ENCODE data around the gene DZIP3. TPM values are rescaled to one million over a fixed set of nuclear protein-coding genes. Genes with fewer than 3 reads are reported as not detected.

Gene DZIP3, protein sequence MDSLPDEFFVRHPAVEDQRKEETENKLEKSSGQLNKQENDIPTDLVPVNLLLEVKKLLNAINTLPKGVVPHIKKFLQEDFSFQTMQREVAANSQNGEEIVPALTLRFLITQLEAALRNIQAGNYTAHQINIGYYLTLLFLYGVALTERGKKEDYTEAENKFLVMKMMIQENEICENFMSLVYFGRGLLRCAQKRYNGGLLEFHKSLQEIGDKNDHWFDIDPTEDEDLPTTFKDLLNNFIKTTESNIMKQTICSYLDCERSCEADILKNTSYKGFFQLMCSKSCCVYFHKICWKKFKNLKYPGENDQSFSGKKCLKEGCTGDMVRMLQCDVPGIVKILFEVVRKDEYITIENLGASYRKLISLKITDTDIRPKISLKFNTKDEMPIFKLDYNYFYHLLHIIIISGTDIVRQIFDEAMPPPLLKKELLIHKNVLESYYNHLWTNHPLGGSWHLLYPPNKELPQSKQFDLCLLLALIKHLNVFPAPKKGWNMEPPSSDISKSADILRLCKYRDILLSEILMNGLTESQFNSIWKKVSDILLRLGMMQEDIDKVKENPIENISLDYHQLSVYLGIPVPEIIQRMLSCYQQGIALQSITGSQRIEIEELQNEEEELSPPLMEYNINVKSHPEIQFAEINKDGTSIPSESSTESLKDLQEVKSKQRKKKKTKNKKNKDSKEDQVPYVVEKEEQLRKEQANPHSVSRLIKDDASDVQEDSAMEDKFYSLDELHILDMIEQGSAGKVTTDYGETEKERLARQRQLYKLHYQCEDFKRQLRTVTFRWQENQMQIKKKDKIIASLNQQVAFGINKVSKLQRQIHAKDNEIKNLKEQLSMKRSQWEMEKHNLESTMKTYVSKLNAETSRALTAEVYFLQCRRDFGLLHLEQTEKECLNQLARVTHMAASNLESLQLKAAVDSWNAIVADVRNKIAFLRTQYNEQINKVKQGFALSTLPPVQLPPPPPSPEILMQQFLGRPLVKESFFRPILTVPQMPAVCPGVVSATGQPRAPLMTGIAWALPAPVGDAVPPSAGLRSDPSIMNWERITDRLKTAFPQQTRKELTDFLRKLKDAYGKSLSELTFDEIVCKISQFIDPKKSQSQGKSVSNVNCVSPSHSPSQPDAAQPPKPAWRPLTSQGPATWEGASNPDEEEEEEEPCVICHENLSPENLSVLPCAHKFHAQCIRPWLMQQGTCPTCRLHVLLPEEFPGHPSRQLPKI
- total RNA-seq (2013) = 2.4 TPM
- polyA plus RNA-seq (1 to 10 TPM in 2 of 3 donors, under 1 TPM in 1; 0.92 to 1.2 (median 1.1) TPM), polyA minus RNA-seq (0.55 and 0.80 TPM in 2 replicates), total RNA-seq (1.7 to 14.2 (median 6.6) reads per million in 11 experiments)

DNA sequence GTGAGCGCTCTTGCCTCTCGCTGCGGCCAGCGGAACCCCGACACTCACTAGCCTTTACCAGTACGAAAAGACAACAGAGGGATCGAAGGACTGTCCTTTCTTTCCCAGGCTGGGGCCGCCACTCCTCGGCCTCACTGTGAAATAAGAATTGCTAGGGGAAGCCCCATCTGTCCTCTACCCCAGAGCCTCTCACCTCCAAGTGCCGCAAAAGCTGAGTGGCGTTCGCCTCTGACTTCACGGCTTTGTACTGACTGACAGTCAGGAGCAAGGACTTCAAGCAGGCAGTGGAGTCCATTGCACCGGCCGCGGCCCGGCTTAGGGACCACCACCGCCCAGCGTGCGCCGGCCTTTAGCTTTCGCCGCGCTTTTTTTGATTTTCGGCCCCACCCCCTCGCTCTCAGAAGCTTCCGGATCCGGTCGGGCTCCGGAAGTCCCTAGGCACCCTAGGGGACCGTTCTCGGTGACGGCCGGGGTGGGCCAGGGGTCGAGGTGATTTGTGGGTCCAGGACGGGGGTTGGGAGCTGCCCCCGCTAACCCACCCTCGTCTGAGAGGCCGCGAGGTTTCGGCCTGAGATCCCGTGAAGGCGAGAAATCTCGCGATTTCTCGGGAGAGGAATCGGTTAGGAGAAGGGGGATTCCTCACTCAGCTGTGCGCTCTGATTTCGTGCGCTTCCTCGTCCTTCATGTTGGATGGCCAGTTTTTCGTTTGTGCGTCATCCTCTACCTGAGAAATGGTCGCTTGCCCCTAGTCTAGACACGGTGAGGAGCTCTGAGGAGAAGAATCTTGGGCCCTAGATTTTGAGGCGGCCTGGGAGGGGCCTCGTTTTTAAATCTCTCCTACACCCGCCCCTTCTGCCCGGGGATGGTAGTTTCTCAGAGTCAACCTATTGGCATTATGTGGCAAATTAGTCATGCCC, at the start of gene DZIP3, which contains the start of gene CIP2A:
DZIP3 (plus strand) TSS at position 642 of the 917 bp plus-strand sequence. CDS start 15,685 bp downstream, outside the sequence.
CIP2A (minus strand) TSS at position 358 of the 917 bp plus-strand sequence; CDS start at position 295, 63 bp downstream.
- Histone ChIP-seq H2AFZ (ENCODE audit: insufficient read depth, low read depth, low read length, poor library complexity, severe bottlenecking) (peak within 1 kb of the TSS; percentile 95), H3K9me3 (replicated peaks in 1 of 2; ENCODE audit: control insufficient read depth in 1 of 2, insufficient read depth in 1 of 2, low read length in 2 of 2) (no peaks in the 10 kb centered on the region), H3K4me2 (replicated peaks; ENCODE audit: extremely low read depth, low read length, poor library complexity, severe bottlenecking) (peak within 1 kb of the TSS; percentile 94), H3K27ac (ENCODE audit: low read depth in 1 of 2, low read length in 2 of 2) (peak within 1 kb of the TSS; percentile 91 to 97), H3K9ac (ENCODE audit: insufficient read depth, low read length, poor library complexity, severe bottlenecking) (peak within 1 kb of the TSS; percentile 98), H3K27me3 (ENCODE audit: control insufficient read depth in 2 of 2, insufficient read depth in 2 of 2, low read length in 2 of 2) (no peaks in the 10 kb centered on the region), H3K79me2 (ENCODE audit: insufficient read depth, low read length) (peaks cover 60% of the 10 kb centered on the region), H4K20me1 (ENCODE audit: insufficient read depth, low read length) (no peaks in the 10 kb centered on the region), H3K36me3 (replicated peaks in 1 of 2; ENCODE audit: control insufficient read depth in 1 of 2, insufficient read depth in 2 of 2, low read length in 2 of 2) (peaks cover 3 to 6% of the 10 kb centered on the region in 2 donors), H3K4me3 (replicated peaks in 1 of 3; ENCODE audit: low read depth in 2 of 3, low read length in 3 of 3) (peak within 1 kb of the TSS; percentile 68 to 96 (median 92)), H3K4me1 (ENCODE audit: control insufficient read depth in 1 of 2, insufficient read depth in 2 of 2, low read length in 2 of 2) (peaks cover 20 to 27% of the 10 kb centered on the region in 2 donors)
- intact Hi-C loops (cut with micrococcal nuclease) = loop anchor here in 1 of 2 donors (10.0 kb wide), 1 partner anchor 365 kb away; the partner anchor contains the start of gene IFT57
- Mint-ChIP-seq H3K4me1 (peaks cover 30% of the 10 kb centered on the region), H3K27ac (peak within 1 kb of the TSS; percentile 97 to 100 (median 99)), H3K27me3 (ENCODE audit: low read depth in 3 of 3) (peaks cover 0 to 1% (median 0%) of the 10 kb centered on the region in 3 donors), H3K36me3 (peaks cover 7 to 9% of the 10 kb centered on the region in 2 donors), H3K4me3 (peak within 1 kb of the TSS; percentile 96 to 99), H3K9me3 (no peaks in the 10 kb centered on the region)
- TF ChIP-seq, protein P1, sequence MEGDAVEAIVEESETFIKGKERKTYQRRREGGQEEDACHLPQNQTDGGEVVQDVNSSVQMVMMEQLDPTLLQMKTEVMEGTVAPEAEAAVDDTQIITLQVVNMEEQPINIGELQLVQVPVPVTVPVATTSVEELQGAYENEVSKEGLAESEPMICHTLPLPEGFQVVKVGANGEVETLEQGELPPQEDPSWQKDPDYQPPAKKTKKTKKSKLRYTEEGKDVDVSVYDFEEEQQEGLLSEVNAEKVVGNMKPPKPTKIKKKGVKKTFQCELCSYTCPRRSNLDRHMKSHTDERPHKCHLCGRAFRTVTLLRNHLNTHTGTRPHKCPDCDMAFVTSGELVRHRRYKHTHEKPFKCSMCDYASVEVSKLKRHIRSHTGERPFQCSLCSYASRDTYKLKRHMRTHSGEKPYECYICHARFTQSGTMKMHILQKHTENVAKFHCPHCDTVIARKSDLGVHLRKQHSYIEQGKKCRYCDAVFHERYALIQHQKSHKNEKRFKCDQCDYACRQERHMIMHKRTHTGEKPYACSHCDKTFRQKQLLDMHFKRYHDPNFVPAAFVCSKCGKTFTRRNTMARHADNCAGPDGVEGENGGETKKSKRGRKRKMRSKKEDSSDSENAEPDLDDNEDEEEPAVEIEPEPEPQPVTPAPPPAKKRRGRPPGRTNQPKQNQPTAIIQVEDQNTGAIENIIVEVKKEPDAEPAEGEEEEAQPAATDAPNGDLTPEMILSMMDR (IDR thresholded peaks at IDR 0.05) = no peak
- peak; percentile 81 to 90 (median 82) for DNase-seq
- 0% methylated on average over 51 of the region's 59 CpGs for WGBS (ENCODE audit: insufficient coverage)

Measured in CD14-positive monocyte (primary cell).